ENCODE data around the gene EIF4G1.

EIF4G1 gene

GRCh38 chr3:184296616-184297015 is 17.8 kb upstream of the EIF4G1 start:
- no peak for TF ChIP-seq CTCF (IDR thresholded peaks at IDR 0.05; ENCODE audit: extremely low read depth, missing control alignments)
- DNase-seq (ENCODE audit: low spot score): no peak

GRCh38 chr3:184298759-184299487 is 15.5 kb upstream of the EIF4G1 start, which contains the start of gene PSMD2:
Gene PSMD2 (plus strand): TSS chr3:184299241. CDS start chr3:184299267, 26 bp downstream.
- TF ChIP-seq CTCF (IDR thresholded peaks at IDR 0.05; ENCODE audit: extremely low read depth, missing control alignments): no peak
- DNase-seq (ENCODE audit: low spot score): peak; percentile 99

- no peak for DNase-seq (ENCODE audit: low spot score)
- no peak for TF ChIP-seq CTCF (IDR thresholded peaks at IDR 0.05; ENCODE audit: extremely low read depth, missing control alignments)
Observed at GRCh38 chr3:184299488-184300377, 14.7 kb upstream of the EIF4G1 start.

- no peak for DNase-seq (ENCODE audit: low spot score)
- TF ChIP-seq CTCF (IDR thresholded peaks at IDR 0.05; ENCODE audit: extremely low read depth, missing control alignments): no peak
Observed at GRCh38 chr3:184300378-184300720, 14.1 kb upstream of the EIF4G1 start.

GRCh38 chr3:184305577-184305976 is 8.8 kb upstream of the EIF4G1 start:
- no peak for TF ChIP-seq CTCF (IDR thresholded peaks at IDR 0.05; ENCODE audit: extremely low read depth, missing control alignments)
- no peak for DNase-seq (ENCODE audit: low spot score)

- DNase-seq (ENCODE audit: low spot score): no peak
- no peak for TF ChIP-seq CTCF (IDR thresholded peaks at IDR 0.05; ENCODE audit: extremely low read depth, missing control alignments)
Observed at GRCh38 chr3:184306341-184306972, 7.9 kb upstream of the EIF4G1 start.

GRCh38 chr3:184307915-184308314 is 6.5 kb upstream of the EIF4G1 start:
- no peak for TF ChIP-seq CTCF (IDR thresholded peaks at IDR 0.05; ENCODE audit: extremely low read depth, missing control alignments)
- DNase-seq (ENCODE audit: low spot score): no peak

Measured in GM20000 (cell line).